ENCODE results near the gene TEX22.

DNA sequence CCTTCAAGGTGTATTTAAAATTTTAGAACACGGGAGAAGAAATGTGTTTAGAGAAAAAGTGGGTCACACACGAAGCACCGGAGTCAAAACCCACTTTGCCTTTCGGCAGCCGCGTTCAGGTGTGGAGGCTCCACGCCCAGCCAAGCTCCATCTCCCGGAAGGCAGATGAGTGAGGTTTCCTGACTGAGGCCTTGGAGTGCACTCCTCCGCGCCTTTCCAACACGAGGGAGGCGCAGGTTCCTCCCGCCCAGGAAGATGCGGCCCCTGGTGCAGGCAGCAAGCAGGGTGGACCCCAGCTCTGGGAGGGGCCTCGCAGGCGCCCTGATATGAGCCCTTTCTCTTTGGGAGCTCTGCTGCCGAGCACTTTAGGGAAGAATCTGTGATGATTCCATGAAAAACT, 43.8 kb downstream of the TEX22 start:
- TF ChIP-seq, protein P1, sequence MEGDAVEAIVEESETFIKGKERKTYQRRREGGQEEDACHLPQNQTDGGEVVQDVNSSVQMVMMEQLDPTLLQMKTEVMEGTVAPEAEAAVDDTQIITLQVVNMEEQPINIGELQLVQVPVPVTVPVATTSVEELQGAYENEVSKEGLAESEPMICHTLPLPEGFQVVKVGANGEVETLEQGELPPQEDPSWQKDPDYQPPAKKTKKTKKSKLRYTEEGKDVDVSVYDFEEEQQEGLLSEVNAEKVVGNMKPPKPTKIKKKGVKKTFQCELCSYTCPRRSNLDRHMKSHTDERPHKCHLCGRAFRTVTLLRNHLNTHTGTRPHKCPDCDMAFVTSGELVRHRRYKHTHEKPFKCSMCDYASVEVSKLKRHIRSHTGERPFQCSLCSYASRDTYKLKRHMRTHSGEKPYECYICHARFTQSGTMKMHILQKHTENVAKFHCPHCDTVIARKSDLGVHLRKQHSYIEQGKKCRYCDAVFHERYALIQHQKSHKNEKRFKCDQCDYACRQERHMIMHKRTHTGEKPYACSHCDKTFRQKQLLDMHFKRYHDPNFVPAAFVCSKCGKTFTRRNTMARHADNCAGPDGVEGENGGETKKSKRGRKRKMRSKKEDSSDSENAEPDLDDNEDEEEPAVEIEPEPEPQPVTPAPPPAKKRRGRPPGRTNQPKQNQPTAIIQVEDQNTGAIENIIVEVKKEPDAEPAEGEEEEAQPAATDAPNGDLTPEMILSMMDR (conservative IDR thresholded peaks at IDR 0.05), result no peak
- TF ChIP-seq ZFX (IDR thresholded peaks at IDR 0.05), result no peak

Data from C4-2B (cell line).